IgD-negative memory B cell (primary cell): ENCODE measurements around the gene MTA1. TPM values are rescaled to one million over a fixed set of nuclear protein-coding genes. Genes with fewer than 3 reads are reported as not detected.

Experiments
- H3K27ac Mint-ChIP-seq, 3 donors: one replicate each; pipeline ENCODE4 v1.8.0; 2020 to 2022; ENCODE audit warnings: mild to moderate bottlenecking in 3 of 3, mixed read lengths in 3 of 3, moderate library complexity in 1 of 3
- H3K27me3 Mint-ChIP-seq: one replicate; pipeline ENCODE4 v1.8.0; 2021; ENCODE audit warnings: mixed read lengths
- H3K36me3 Mint-ChIP-seq: one replicate; pipeline ENCODE4 v1.8.0; 2020; ENCODE audit warnings: mild to moderate bottlenecking, mixed read lengths
- H3K4me1 Mint-ChIP-seq, 3 donors: one replicate each; pipeline ENCODE4 v1.8.0; 2020 to 2022; ENCODE audit warnings: mixed read lengths in 3 of 3, mild to moderate bottlenecking in 1 of 3
- H3K4me3 Mint-ChIP-seq, 4 donors: one replicate each; pipeline ENCODE4 v1.8.0; 2020 to 2022; ENCODE audit warnings: mild to moderate bottlenecking in 4 of 4, mixed read lengths in 4 of 4, moderate library complexity in 3 of 4
- H3K9me3 Mint-ChIP-seq, 3 donors: one replicate each; pipeline ENCODE4 v1.8.0; 2020 to 2021; ENCODE audit warnings: mixed read lengths in 3 of 3, mild to moderate bottlenecking in 1 of 3
- polyA plus RNA-seq: library from polyadenylated mRNA; unstranded; fragments of 300-500 nt; fragmentation: Illumina TruSeq; gene quantifications from one replicate; pipeline ENCODE4 v1.2.3, GENCODE V29; 2021

MTA1 gene
- 3.7 TPM for polyA plus RNA-seq

DNA sequence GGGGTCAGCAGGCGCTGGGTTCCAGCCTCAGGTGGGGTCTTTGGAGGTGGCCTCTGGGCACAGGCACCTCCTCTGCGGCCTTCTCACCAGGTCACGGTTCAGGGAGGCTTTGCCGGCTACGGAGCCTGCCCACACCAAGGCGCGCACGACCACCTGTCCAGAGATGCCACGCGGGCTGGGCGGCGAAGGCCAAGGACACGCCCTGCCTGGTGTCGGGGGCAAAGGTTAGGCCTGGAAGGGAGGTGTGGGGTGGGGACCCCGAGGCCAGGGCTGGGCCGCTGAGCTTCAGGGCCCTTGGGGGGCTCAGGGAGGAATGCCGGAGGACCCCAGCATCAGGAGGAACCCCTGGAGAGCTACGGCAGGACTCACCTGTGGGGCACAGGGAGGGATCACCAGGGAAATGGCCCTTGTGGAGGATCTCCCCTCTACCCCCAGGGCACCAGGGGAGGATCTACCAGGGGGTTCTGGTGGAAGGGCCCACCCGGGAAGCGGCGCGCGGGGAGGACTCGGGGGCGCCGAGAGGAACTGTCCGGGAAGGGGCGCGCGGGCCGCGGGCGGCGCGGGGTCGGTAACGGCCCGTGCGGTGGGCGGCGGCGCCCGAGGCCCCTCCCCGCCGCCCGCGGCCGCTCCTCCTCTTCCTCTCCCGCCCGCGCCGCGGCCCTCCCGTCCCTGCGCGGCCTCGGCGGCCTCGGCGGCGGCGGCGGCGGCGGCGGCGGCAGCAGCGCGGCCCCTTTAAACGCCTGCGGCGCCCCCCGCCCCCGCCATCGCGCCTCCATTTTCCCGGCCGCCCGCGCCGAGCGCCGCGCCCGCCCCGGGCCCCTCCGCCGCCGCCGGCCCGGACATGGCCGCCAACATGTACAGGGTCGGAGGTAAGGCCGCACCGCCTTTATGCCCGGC, at the start of gene MTA1:
Gene MTA1 (plus strand): TSS at position 633 of the 897 bp plus-strand sequence. CDS start 209 bp downstream, at position 842.
- peak within 1 kb of the TSS in 2 of 3 donors; percentile 35 to 87 for H3K27ac Mint-ChIP-seq
- H3K9me3 Mint-ChIP-seq, result no peaks in the 10 kb centered on the region
- H3K4me1 Mint-ChIP-seq, result peaks cover 17 to 22% (median 17%) of the 10 kb centered on the region in 3 donors
- H3K27me3 Mint-ChIP-seq, result peaks cover 2% of the 10 kb centered on the region
- H3K4me3 Mint-ChIP-seq, result peak within 1 kb of the TSS; percentile 81 to 95 (median 94)
- H3K36me3 Mint-ChIP-seq, result no peaks in the 10 kb centered on the region

DNA sequence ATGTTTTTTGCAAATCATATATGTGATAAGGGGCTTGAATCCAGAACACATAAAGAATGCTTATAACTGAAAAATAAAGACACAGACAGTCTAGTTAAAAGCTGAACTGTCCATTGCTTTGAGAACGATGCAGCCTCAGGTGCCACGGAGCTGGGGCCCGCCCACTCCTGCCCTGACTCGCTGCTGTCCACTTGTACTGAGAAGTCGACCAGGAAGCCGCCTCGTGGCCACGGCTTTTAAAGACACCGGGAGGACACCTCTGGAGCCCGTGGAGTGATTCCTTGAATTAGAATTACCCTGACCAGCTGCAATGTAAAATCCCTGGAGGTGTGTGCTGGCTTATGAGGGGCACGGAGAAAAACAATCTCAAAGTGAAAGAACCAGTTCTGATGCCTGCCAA, 45.2 kb upstream of the MTA1 start:
- peaks cover 1% of the 10 kb centered on the region for H3K36me3 Mint-ChIP-seq
- no peaks in the 10 kb centered on the region for H3K9me3 Mint-ChIP-seq
- H3K27ac Mint-ChIP-seq, result no peak overlapping the region
- peaks cover 6% of the 10 kb centered on the region for H3K27me3 Mint-ChIP-seq
- H3K4me3 Mint-ChIP-seq, result no peak overlapping the region
- peaks cover 0 to 8% (median 8%) of the 10 kb centered on the region in 3 donors for H3K4me1 Mint-ChIP-seq

DNA sequence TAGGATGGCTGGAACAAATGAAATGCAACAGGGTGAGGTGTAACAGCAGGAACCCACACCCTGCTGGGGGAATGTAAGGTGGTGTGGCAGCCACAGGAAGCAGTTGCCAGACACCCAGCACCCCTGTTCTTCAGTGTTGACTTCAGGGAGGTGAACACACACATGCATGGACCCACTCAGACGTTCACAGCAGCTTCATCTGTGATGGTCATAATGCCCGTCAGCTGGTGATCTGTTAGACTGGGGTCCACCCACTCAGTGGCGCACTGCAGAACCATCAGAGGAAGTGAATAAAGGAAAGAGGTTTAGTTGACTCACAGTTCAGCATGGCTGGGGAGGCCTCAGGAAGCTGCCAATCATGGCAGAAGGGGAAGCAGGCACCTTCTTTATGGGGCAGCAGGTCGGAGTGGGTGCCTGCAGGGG, 44.0 kb upstream of the MTA1 start:
- Mint-ChIP-seq H3K4me1 (peaks cover 0 to 8% (median 8%) of the 10 kb centered on the region in 3 donors), H3K27me3 (peaks cover 6% of the 10 kb centered on the region), H3K9me3 (no peaks in the 10 kb centered on the region), H3K4me3 (no peak overlapping the region), H3K36me3 (peaks cover 1% of the 10 kb centered on the region), H3K27ac (no peak overlapping the region)

DNA sequence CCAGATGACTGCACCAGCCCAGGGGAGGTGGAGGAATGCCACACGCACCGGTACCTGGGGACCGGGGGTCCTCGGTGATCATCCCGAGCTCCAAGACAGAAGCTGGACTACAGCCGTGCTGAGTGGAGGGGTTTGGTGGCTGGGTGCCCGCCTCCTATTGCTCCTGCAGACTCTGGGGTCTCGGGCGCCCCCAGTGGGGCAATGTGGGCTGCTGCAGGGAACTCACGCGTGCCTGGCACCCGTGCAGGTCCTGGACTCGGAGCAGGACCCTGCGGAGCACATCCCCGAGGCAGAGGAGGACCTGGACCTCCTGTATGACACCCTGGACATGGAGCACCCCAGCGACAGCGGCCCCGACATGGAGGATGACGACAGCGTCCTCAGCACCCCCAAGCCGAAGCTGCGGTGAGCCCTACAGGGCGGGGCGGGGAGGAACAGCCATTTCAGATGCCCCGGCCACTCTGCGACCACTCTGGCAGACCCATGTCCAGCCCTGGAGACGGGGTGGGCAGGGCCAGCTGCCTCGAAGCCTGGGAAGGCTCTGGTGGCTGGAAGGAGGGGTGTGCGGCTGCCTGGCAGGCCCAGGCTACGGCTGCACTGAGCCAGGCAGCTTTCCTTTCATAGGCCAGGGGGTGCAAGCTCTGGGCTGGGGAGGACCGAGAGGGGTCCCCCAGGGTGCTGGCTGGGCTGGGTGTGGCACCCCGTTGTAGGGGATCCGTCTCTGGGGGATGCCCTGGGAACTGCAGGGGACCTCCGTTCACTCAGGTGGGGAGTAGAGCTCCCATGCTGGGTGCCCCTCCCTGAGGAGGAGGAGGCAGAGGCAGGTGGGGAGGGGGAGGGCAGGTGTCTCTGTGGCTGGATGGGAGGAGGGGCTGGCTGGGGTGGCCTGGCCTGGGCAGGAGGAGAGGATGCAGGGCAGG, 42.8 kb upstream of the MTA1 start:
- Mint-ChIP-seq H3K27me3 (peaks cover 4% of the 10 kb centered on the region), H3K4me1 (peaks cover 0 to 8% (median 4%) of the 10 kb centered on the region in 3 donors), H3K27ac (no peak overlapping the region), H3K4me3 (no peak overlapping the region), H3K36me3 (peaks cover 1% of the 10 kb centered on the region), H3K9me3 (no peaks in the 10 kb centered on the region)

DNA sequence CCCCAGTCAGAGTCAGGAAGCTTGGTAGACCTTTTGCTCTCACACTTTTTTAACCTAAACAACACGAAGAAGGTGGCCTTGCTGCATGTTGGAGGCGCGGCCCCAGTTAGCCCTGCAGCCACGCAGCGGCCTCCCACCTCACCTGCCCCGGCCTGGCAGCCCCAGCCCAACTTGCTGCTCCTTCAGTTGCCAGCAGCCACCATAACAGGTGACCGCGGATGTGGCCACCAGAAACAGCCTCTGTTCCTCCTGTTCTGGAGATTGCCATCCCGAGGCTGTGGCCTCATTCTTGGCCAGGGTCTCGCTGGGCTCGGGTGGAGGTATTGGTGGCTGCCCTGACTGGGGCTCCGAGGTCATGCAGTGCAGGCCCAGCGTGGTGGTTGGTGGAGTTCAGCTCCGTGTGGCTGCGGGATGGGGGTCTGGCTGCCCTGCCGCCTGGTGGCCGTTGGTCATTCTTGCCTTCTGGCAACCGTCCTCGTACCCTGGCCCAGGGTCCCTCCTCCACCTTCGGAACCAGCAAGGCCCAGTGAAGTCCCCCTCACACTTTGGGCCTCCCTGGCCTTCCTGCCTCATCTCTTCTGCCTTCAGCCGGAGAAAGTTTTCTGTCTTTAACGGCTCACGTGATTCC, 42.0 kb upstream of the MTA1 start:
- H3K4me1 Mint-ChIP-seq, result peaks cover 0 to 8% (median 4%) of the 10 kb centered on the region in 3 donors
- H3K36me3 Mint-ChIP-seq, result peaks cover 1% of the 10 kb centered on the region
- peaks cover 4% of the 10 kb centered on the region for H3K27me3 Mint-ChIP-seq
- no peak overlapping the region for H3K27ac Mint-ChIP-seq
- H3K4me3 Mint-ChIP-seq, result no peak overlapping the region
- H3K9me3 Mint-ChIP-seq, result no peaks in the 10 kb centered on the region

DNA sequence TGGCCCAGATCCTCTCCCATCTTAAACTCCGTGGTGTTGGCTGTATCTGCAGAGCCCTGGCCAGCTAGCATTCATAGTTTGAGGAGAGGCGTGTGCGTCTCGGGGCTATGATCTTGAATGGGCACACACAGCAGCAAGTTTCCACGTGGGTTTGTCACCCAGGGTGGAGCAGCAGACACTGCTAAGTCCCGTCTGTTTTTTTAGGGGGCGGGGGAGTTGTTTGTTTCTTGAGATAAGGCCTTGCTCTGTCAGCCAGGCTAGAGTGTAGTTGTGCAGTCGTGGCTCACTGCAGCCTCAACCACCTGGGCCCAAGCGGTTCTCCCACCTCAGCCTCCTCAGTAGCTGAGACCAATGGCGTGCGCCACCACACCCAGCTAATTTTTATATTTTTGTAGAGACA, 41.4 kb upstream of the MTA1 start:
- no peak overlapping the region for H3K4me3 Mint-ChIP-seq
- peaks cover 0 to 8% (median 4%) of the 10 kb centered on the region in 3 donors for H3K4me1 Mint-ChIP-seq
- peaks cover 1% of the 10 kb centered on the region for H3K36me3 Mint-ChIP-seq
- peaks cover 4% of the 10 kb centered on the region for H3K27me3 Mint-ChIP-seq
- H3K9me3 Mint-ChIP-seq, result no peaks in the 10 kb centered on the region
- no peak overlapping the region for H3K27ac Mint-ChIP-seq

DNA sequence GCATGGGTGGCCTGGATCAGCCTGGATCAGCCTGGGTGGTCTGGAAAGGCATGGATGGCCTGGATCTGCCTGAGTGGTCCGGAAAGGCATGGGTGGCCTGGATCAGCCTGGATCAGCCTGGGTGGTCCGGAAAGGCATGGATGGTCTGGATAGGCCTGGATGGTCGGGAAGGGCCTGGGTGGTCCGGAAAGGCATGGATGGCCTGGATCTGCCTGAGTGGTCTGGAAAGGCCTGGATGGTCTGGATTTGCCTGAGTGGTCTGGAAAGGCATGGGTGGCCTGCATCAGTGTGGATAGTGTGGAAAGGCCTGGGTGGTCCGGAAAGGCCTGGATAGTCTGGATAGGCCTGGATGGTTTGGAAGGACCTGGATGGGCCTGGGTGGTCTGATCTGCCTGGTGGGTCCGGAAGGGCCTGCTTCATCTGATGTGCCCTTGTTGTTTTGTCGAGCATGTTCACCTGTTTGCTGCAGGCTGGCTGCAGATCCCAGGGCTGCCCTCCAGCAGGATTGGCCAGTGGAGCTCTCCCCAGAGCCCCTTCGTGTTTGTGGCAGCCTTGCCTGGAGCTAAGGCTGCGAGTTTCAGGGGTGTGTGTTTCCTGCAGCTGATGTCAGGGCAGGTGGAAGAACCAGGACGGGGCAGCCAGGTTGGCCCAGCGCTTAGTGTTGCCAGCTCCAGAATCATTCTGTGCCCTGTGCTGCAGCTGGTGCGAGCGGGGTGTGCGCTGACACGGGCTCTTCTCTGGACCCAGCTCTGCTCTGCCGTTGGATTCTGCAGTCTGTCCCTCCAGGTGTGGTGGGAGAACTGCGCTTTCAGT, 40.5 kb upstream of the MTA1 start:
- peaks cover 4% of the 10 kb centered on the region for H3K27me3 Mint-ChIP-seq
- no peaks in the 10 kb centered on the region for H3K9me3 Mint-ChIP-seq
- H3K36me3 Mint-ChIP-seq, result peaks cover 1% of the 10 kb centered on the region
- peaks cover 0 to 8% (median 4%) of the 10 kb centered on the region in 3 donors for H3K4me1 Mint-ChIP-seq
- peak overlapping the region in 1 of 3 donors; percentile 46 for H3K27ac Mint-ChIP-seq
- no peak overlapping the region for H3K4me3 Mint-ChIP-seq

DNA sequence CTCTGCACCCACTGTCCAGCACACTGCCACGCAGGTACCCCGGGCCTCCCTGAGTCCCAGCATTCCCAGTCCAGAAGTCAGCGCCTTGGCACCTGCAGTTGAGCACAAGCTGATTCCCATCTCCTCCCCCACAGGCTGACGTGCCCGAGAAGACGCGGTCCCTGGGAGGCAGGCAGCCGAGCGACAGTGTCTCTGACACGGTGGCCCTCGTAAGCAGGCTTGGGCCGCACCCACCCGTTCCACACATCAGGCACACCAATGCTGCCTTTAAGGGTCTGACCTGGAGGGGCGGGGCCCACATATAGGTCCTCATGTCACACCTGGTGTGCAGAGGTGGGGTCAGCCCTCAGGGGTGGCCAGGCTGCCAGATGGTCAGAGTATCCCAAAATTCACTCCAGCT, 39.7 kb upstream of the MTA1 start:
- H3K9me3 Mint-ChIP-seq, result no peaks in the 10 kb centered on the region
- H3K4me1 Mint-ChIP-seq, result peaks cover 0 to 8% (median 4%) of the 10 kb centered on the region in 3 donors
- H3K4me3 Mint-ChIP-seq, result no peak overlapping the region
- H3K27ac Mint-ChIP-seq, result no peak overlapping the region
- H3K27me3 Mint-ChIP-seq, result peaks cover 4% of the 10 kb centered on the region
- H3K36me3 Mint-ChIP-seq, result peaks cover 1% of the 10 kb centered on the region

DNA sequence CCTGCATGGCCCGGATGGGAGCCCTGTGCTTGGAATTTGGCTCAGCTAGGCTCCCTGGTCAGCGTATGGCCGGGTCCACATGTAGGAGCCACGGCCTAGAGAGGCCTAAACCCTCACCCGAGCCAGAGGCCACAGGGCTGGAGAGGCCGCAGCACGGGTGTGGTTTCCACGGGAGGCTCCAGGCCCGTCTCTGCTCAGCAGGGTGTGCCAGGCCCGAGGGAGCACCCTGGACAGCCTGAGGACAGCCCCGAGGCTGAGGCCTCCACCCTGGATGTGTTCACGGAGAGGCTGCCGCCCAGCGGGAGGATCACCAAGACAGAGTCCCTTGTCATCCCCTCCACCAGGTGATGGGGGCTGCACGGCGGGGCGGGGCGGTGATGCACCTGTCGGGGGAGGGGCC, 38.9 kb upstream of the MTA1 start:
- Mint-ChIP-seq H3K9me3 (no peaks in the 10 kb centered on the region), H3K4me3 (no peak overlapping the region), H3K27ac (no peak overlapping the region), H3K27me3 (peaks cover 1% of the 10 kb centered on the region), H3K4me1 (peaks cover 0 to 4% (median under 1%) of the 10 kb centered on the region in 3 donors), H3K36me3 (peaks cover 1% of the 10 kb centered on the region)

DNA sequence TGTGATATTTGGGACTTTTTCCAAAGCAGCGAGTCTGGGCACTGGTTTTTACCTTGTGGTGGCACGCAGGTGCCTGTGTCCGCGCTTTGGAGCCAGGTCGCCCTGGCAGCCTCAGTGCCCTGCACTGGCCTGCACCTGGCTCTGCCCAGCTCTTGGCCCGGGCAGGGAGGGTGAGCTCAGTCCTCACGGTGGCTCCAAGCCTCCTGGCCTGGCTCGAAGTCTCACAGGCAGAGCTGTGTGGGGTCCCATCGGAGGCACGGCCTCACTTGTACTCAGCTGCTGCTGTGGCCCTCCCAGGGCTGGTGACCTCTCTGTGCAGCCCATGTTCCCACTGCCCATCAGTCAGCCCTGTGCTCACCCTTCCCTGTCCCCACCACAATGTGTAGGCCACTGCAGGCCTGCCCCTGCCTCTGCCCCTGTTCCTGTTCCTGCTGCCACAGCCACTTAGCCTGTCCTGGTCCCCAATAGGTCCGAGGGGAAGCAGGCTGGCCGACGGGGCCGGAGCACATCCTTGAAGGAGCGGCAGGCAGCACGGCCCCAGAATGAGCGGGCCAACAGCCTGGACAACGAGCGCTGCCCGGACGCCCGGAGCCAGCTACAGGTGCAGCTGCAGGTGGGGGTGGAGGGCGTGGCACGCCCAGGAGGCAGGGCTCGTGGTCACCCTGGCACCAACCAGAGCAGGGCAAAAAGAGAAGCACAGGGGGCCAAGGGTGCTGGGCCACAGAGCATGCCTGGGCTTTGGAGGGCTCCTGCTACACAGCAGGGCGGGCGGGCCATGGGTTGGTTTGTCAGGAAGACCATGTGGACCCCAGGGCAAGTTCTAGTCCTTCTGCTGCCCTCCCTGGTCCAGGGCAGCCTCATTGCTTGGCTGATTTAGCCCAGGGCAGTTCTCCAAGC, 37.9 kb upstream of the MTA1 start:
- H3K4me3 Mint-ChIP-seq, result no peak overlapping the region
- H3K27me3 Mint-ChIP-seq, result no peaks in the 10 kb centered on the region
- peaks cover 0 to 1% (median 0%) of the 10 kb centered on the region in 3 donors for H3K4me1 Mint-ChIP-seq
- H3K9me3 Mint-ChIP-seq, result no peaks in the 10 kb centered on the region
- H3K27ac Mint-ChIP-seq, result no peak overlapping the region
- H3K36me3 Mint-ChIP-seq, result no peaks in the 10 kb centered on the region

DNA sequence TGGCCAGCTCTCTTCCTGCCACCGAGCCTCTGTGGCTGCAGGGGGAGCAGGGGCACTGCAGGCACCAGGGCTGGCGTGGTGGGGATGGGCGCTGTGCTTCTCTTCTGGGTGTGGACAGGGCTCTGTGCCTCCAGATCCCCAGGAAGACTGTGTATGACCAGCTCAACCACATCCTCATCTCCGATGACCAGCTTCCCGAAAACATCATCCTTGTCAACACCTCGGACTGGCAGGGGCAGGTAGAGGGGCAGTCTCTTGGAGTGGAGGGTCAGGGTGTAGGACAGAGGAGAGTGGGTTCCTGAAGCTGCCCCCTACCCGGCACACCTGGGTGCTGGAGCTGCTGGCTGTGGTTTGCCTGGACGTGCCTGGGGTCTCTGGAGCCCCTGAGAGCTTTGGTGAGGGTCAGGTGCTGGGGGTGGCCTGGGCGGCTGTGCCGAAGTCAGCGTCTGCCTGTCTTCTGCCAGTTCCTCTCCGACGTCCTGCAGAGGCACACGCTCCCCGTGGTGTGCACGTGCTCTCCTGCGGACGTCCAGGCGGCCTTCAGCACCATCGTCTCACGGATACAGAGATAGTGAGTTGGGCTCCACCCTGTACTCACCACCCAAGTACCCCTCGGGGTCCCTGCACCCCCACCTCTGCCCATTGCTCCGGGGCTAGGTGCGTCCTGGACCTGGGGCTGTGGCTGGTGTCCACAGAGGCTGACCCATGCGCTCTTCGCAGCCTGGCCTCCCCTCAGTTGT, 37.1 kb upstream of the MTA1 start:
- Mint-ChIP-seq H3K9me3 (no peaks in the 10 kb centered on the region), H3K36me3 (no peaks in the 10 kb centered on the region), H3K27ac (no peak overlapping the region), H3K27me3 (no peaks in the 10 kb centered on the region), H3K4me1 (peaks cover 0 to 1% (median 0%) of the 10 kb centered on the region in 3 donors), H3K4me3 (no peak overlapping the region)

DNA sequence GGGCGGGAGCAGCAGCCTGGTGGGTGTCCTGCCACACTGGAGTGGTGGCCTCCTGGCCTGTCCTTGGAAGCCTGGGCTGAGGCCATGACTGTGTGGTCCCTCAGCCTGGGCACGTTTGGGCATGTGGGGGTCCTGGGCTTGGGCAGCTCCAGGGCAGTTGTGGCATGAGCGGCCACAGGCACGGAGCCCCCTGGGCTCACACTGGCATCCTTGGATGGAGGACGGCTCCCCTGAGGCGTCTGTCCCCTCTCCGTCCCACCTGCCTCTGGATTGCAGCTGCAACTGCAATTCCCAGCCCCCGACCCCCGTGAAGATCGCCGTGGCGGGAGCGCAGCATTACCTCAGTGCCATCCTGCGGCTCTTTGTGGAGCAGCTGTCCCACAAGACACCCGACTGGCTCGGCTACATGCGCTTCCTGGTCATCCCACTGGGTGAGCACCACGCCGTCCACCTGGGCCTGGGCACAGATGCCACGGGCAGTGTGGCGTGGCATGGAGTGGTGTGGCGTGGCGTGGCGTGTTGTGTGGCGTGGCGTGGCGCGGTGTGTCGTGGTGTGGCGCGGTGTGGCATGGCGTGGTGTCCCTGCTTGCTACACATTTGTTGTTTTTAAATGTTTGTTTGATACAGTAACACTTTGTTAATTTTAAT, 36.4 kb upstream of the MTA1 start:
- Mint-ChIP-seq H3K4me1 (peaks cover 0 to 1% (median 0%) of the 10 kb centered on the region in 3 donors), H3K27me3 (no peaks in the 10 kb centered on the region), H3K36me3 (no peaks in the 10 kb centered on the region), H3K4me3 (no peak overlapping the region), H3K27ac (no peak overlapping the region), H3K9me3 (no peaks in the 10 kb centered on the region)
